Naive thymus-derived CD4-positive, alpha-beta T cell (primary cell): ENCODE results near the gene LYST. TPM values are rescaled to one million over a fixed set of nuclear protein-coding genes. Genes with fewer than 3 reads are reported as not detected.

Experiments used
- ATAC-seq: fragments of 150-1000 bp; cut with Tn5 transposase; 2 replicates; pipeline ENCODE4 v1.10.0; 2021; ENCODE audit warnings: mild to moderate bottlenecking, moderate library complexity
- CTCF ChIA-PET: fragments of 350-600 bp; sonication (Branson Sonifier 250); formaldehyde crosslinking; loops from one replicate; lab custom pipeline; 2021; ENCODE audit warnings: antibody characterized with exemption; lab: Charles Lee
- POLR2A ChIA-PET: fragments of 350-600 bp; sonication (Branson Sonifier 250); formaldehyde crosslinking; loops from one replicate; lab custom pipeline; 2021; ENCODE audit warnings: antibody characterized with exemption, inconsistent platforms; lab: Charles Lee
- DNase-seq, 9 donors: peaks; one replicate each; pipeline versions ENCODE4 v3.0.0 to v3.0.0-alpha.2; 2020 to 2022; ENCODE audit warnings: mixed read lengths in 1 of 9
- H3K27ac ChIP-seq: one replicate; pipeline ENCODE4 v1.7.0; 2013; ENCODE audit warnings: mild to moderate bottlenecking, low read depth, low read length, moderate library complexity
- H3K27me3 ChIP-seq, 2 donors: one replicate each; pipeline ENCODE4 v1.7.0; 2013; ENCODE audit warnings: low read length in 2 of 2, mild to moderate bottlenecking in 2 of 2, moderate library complexity in 2 of 2; ENCODE audit not compliant: control insufficient read depth in 2 of 2, insufficient read depth in 2 of 2
- H3K36me3 ChIP-seq, 3 experiments: 1 replicate in 2 of 3; 2 replicates in 1 of 3; pipeline ENCODE4 v1.7.0; 2013; ENCODE audit warnings: low read length in 3 of 3, mild to moderate bottlenecking in 3 of 3, moderate library complexity in 1 of 3; ENCODE audit not compliant: insufficient read depth in 3 of 3, control insufficient read depth in 2 of 3
- H3K4me1 ChIP-seq, 2 donors: one replicate each; pipeline ENCODE4 v1.7.0; 2013; ENCODE audit warnings: low read length in 2 of 2, mild to moderate bottlenecking in 2 of 2, moderate library complexity in 1 of 2; ENCODE audit not compliant: control insufficient read depth in 2 of 2, insufficient read depth in 2 of 2
- H3K4me3 ChIP-seq: 2 replicates; pipeline ENCODE4 v1.7.0; 2013; ENCODE audit warnings: mild to moderate bottlenecking, low read length
- H3K9me3 ChIP-seq, 3 experiments: 1 replicate in 2 of 3; 2 replicates in 1 of 3; pipeline ENCODE4 v1.7.0; 2013; ENCODE audit warnings: low read length in 3 of 3; ENCODE audit not compliant: control insufficient read depth in 2 of 3
- H3K27ac Mint-ChIP-seq, 9 donors: one replicate each; pipeline ENCODE4 v1.8.0; 2020 to 2022; ENCODE audit warnings: mixed read lengths in 9 of 9, mild to moderate bottlenecking in 8 of 9, moderate library complexity in 5 of 9, inconsistent platforms in 2 of 9
- H3K27me3 Mint-ChIP-seq, 5 donors: one replicate each; pipeline ENCODE4 v1.8.0; 2021 to 2022; ENCODE audit warnings: mixed read lengths in 5 of 5, mild to moderate bottlenecking in 1 of 5
- H3K36me3 Mint-ChIP-seq, 5 donors: one replicate each; pipeline ENCODE4 v1.8.0; 2020 to 2022; ENCODE audit warnings: mixed read lengths in 5 of 5, mild to moderate bottlenecking in 3 of 5, inconsistent platforms in 1 of 5
- H3K4me1 Mint-ChIP-seq, 7 donors: one replicate each; pipeline ENCODE4 v1.8.0; 2020 to 2022; ENCODE audit warnings: mixed read lengths in 7 of 7, mild to moderate bottlenecking in 3 of 7, inconsistent platforms in 1 of 7
- H3K4me3 Mint-ChIP-seq, 10 donors: one replicate each; pipeline ENCODE4 v1.8.0; 2020 to 2022; ENCODE audit warnings: mild to moderate bottlenecking in 10 of 10, mixed read lengths in 10 of 10, moderate library complexity in 6 of 10, inconsistent platforms in 2 of 10
- H3K9me3 Mint-ChIP-seq, 11 donors: one replicate each; pipeline ENCODE4 v1.8.0; 2020 to 2022; ENCODE audit warnings: mixed read lengths in 11 of 11, mild to moderate bottlenecking in 4 of 11, inconsistent platforms in 1 of 11, moderate library complexity in 1 of 11
- intact Hi-C, 2 donors: fragments of 100-400 bp; cut with micrococcal nuclease; formaldehyde crosslinking; loops; one replicate each; pipeline ENCODE4 v1.15.1; 2023
- polyA plus RNA-seq, 2 donors: library from polyadenylated mRNA; unstranded; fragments of 300-500 nt; fragmentation: Illumina TruSeq; gene quantifications; one replicate each; pipeline ENCODE4 v1.2.3, GENCODE V29; 2021
- total RNA-seq, 6 experiments: library from RNA in 5 of 6; stranded (reverse) in 5 of 6; gene quantifications; 1 replicate in 5 of 6; 2 replicates in 1 of 6; pipeline ENCODE4 v1.2.3 and lab custom pipeline; 2021 to 2026

Gene LYST
- total and polyA plus RNA-seq, 7 experiments from 2014 or later, result 5.7 to 98.1 (median 27.8) TPM

DNA sequence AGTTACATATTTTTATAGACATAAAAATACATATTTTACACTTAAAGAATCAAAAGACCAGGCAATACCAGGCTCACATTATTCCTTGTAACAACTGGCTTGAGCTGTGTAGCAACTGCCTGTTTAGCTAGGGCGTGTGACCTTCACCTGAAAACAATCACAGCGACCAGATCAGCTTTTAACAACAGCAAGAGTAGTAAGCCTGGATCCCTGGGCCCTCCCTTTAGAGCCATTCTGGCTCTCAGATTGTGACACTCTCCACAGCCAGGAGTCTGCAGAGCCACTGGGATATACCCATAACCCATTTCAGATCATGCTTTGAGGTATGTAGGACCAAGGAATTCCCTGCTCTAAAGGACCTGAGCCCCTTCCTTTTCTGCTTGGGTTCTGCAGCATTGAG, 187.7 kb downstream of the LYST start:
- peaks cover 32 to 81% (median 80%) of the 10 kb centered on the region in 5 donors for H3K36me3 Mint-ChIP-seq
- CTCF ChIA-PET, result no interaction called here

DNA sequence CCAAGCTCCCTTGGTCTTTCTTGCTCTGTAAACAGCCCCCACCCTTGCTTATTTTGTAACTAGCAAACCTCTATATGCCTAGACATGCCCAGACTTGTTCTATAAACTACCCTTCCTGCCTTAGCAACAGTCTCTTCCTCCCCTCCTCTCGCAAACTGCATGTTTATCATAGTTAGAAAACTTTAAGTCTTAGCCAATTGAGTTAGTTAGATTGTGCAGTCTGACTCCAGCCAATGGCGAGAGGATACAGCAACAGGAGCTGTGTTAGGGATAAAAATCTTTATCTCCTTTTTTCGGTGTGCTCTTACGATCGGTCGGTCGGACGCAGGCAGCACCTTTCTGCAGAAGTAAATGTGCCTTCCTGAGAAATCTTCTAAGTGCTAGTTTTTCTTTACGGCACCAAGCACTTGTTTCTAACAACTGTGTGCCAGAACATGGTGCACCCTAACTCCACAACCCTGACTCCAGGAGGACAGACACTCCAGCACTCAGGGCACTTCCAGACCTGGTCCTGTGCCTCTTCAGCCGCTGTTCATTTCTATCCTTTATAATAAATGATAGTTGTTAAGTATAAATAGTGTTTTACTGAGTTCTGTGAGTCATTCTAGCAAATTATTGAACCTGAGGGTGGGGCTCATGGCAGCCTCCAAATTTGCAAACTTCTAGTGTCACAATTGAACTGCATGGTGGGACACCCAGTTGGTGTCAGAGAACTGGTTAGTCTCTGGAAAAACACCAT, 191.4 kb downstream of the LYST start:
- intact Hi-C loops, result no loop called here
- Histone ChIP-seq H3K9me3 (peaks cover 0 to 43% (median 8%) of the 10 kb centered on the region in 3 experiments), H3K27me3 (no peaks in the 10 kb centered on the region), H3K4me3 (no peak overlapping the region), H3K4me1 (no peaks in the 10 kb centered on the region), H3K36me3 (peaks cover 0 to 60% (median 12%) of the 10 kb centered on the region in 3 experiments), H3K27ac (no peak overlapping the region)
- CTCF ChIA-PET, result interaction anchor here (0.5 kb wide), 1 partner anchor 19 kb away, joined by 3 read pairs; no protein-coding TSS in a partner anchor
- DNase-seq (no peak), ATAC-seq (no peak)
- H3K36me3 Mint-ChIP-seq, result peaks cover 47 to 88% (median 82%) of the 10 kb centered on the region in 5 donors
- H3K27me3 Mint-ChIP-seq, result no peaks in the 10 kb centered on the region
- H3K27ac Mint-ChIP-seq, result peak overlapping the region in 1 of 9 donors; percentile 80
- POLR2A ChIA-PET, result no interaction called here
- peaks cover 25 to 70% (median 44%) of the 10 kb centered on the region in 11 donors for H3K9me3 Mint-ChIP-seq
- H3K4me1 Mint-ChIP-seq, result peaks cover 0 to 5% (median 0%) of the 10 kb centered on the region in 7 donors
- H3K4me3 Mint-ChIP-seq, result no peak overlapping the region

More for the DNA sequence above, 187.7 kb downstream of the LYST start:
- no peak overlapping the region for H3K4me3 Mint-ChIP-seq
- POLR2A ChIA-PET, result no interaction called here
- peaks cover 0 to 5% (median 0%) of the 10 kb centered on the region in 7 donors for H3K4me1 Mint-ChIP-seq
- no peak overlapping the region for H3K4me3 ChIP-seq
- H3K9me3 ChIP-seq, result peaks cover 0 to 23% (median 0%) of the 10 kb centered on the region in 3 experiments
- intact Hi-C loops, result no loop called here
- peaks cover 6 to 34% (median 19%) of the 10 kb centered on the region in 11 donors for H3K9me3 Mint-ChIP-seq
- no peaks in the 10 kb centered on the region for H3K27me3 ChIP-seq
- no peak for ATAC-seq
- no peak overlapping the region for H3K27ac Mint-ChIP-seq
- H3K36me3 ChIP-seq, result peaks cover 0 to 43% (median 12%) of the 10 kb centered on the region in 3 experiments
- H3K4me1 ChIP-seq, result no peaks in the 10 kb centered on the region
- H3K27ac ChIP-seq, result no peak overlapping the region
- no peak for DNase-seq
- H3K27me3 Mint-ChIP-seq, result no peaks in the 10 kb centered on the region

DNA sequence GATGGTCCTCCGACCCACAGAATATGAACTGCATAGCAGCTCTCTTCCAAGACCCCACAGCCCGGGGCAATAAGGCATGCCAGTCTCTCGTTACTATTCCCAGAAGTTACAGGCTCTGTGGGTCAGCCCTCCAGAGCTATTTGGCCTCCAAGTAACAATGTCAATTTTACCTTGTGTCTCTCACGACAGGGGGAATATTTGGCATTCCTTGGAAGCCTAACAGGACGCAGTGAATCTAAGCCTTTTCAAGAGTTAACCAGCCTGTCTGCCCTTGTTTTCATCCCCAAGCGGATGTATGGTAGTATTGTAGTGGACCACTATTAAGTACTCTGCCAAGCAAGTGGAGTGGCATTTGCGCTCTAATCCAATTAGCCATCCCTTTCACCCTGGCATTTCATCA, 192.7 kb downstream of the LYST start:
- peaks cover 54 to 89% (median 85%) of the 10 kb centered on the region in 5 donors for H3K36me3 Mint-ChIP-seq
- Histone ChIP-seq H3K36me3 (peaks cover 0 to 74% (median 12%) of the 10 kb centered on the region in 3 experiments), H3K4me1 (no peaks in the 10 kb centered on the region), H3K9me3 (peaks cover 0 to 54% (median 14%) of the 10 kb centered on the region in 3 experiments), H3K27me3 (no peaks in the 10 kb centered on the region), H3K4me3 (no peak overlapping the region), H3K27ac (no peak overlapping the region)
- peaks cover 0 to 5% (median 0%) of the 10 kb centered on the region in 7 donors for H3K4me1 Mint-ChIP-seq
- H3K9me3 Mint-ChIP-seq, result peaks cover 25 to 82% (median 53%) of the 10 kb centered on the region in 11 donors
- no peak overlapping the region for H3K27ac Mint-ChIP-seq
- intact Hi-C loops, result no loop called here
- ATAC-seq (no peak), DNase-seq (no peak)
- CTCF ChIA-PET, result no interaction called here
- POLR2A ChIA-PET, result interaction anchor here (0.6 kb wide), 1 partner anchor 82 kb away, joined by 3 read pairs; no protein-coding TSS in a partner anchor
- no peak overlapping the region for H3K4me3 Mint-ChIP-seq
- no peaks in the 10 kb centered on the region for H3K27me3 Mint-ChIP-seq

DNA sequence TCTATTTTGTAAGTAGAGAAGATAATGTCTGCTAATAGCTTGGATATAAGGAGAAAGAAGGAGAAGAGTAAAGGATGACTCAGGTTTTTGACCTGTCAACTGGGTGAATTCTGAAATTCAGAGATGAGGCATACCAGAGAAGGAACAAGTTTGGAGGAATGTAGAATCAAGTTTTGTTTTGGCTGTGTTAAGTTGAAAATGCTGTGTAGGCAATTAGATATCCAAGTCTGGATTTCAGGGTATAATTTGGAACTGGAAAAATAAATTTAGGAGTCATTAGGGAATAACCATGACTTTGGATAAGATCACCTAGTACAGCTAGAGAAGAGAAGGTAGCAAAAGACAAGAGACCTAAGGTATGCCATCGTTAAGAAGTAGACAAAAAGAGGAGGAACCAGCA, 194.7 kb downstream of the LYST start:
- Mint-ChIP-seq H3K9me3 (peaks cover 25 to 79% (median 57%) of the 10 kb centered on the region in 11 donors), H3K4me3 (no peak overlapping the region), H3K27ac (peak overlapping the region in 1 of 9 donors; percentile 39), H3K36me3 (peaks cover 54 to 94% (median 89%) of the 10 kb centered on the region in 5 donors), H3K4me1 (peaks cover 0 to 5% (median 0%) of the 10 kb centered on the region in 7 donors), H3K27me3 (no peaks in the 10 kb centered on the region)
- intact Hi-C loops, result no loop called here
- ChIA-PET CTCF (no interaction called here), POLR2A (interaction anchor here (0.6 kb wide), 1 partner anchor 27 kb away, joined by 3 read pairs; no protein-coding TSS in a partner anchor)
- ATAC-seq (no peak), DNase-seq (no peak)
- Histone ChIP-seq H3K27ac (no peak overlapping the region), H3K9me3 (peaks cover 0 to 54% (median 14%) of the 10 kb centered on the region in 3 experiments), H3K4me3 (no peak overlapping the region), H3K4me1 (no peaks in the 10 kb centered on the region), H3K36me3 (peaks cover 0 to 67% (median 12%) of the 10 kb centered on the region in 3 experiments), H3K27me3 (no peaks in the 10 kb centered on the region)

DNA sequence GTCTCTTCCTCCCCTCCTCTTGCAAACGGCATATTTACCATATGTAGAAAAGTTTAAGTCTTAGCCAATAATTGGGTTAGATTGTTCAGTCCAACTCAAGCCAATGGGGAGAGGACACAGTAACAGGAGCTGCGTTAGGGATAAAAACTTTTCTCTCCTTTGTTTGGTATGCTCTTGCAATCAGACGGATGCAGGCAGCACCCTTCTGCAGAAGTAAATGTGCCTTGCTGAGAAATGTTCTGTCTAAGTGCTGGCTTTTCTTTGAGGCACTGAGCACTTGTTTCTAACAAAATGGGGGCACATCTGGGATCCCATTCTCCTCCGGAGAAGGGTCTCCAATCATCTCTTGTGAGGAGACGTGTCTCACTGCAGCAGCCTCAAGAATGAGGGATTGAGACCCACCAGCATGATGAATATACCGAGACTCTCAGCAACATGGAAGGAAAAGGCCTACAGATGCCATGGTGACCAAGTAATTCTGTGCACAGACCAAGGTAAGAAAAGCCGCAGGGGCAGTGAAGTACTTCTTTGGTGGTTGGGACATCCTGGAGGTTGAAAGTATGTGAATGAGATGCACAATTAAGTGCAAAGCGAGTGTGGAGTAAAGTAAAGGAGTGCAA, 196.4 kb downstream of the LYST start:
- no peak overlapping the region for H3K27ac Mint-ChIP-seq
- Histone ChIP-seq H3K27me3 (no peaks in the 10 kb centered on the region), H3K4me3 (no peak overlapping the region), H3K9me3 (peaks cover 0 to 39% (median 14%) of the 10 kb centered on the region in 3 experiments), H3K27ac (no peak overlapping the region), H3K4me1 (no peaks in the 10 kb centered on the region), H3K36me3 (peaks cover 0 to 50% (median 6%) of the 10 kb centered on the region in 3 experiments)
- DNase-seq, result no peak
- H3K9me3 Mint-ChIP-seq, result peaks cover 17 to 62% (median 49%) of the 10 kb centered on the region in 11 donors
- no peaks in the 10 kb centered on the region for H3K27me3 Mint-ChIP-seq
- CTCF ChIA-PET, result no interaction called here
- intact Hi-C loops, result no loop called here
- POLR2A ChIA-PET, result no interaction called here
- H3K36me3 Mint-ChIP-seq, result peaks cover 42 to 85% (median 73%) of the 10 kb centered on the region in 5 donors
- peaks cover 0 to 5% (median 0%) of the 10 kb centered on the region in 7 donors for H3K4me1 Mint-ChIP-seq
- no peak overlapping the region for H3K4me3 Mint-ChIP-seq
- no peak for ATAC-seq

DNA sequence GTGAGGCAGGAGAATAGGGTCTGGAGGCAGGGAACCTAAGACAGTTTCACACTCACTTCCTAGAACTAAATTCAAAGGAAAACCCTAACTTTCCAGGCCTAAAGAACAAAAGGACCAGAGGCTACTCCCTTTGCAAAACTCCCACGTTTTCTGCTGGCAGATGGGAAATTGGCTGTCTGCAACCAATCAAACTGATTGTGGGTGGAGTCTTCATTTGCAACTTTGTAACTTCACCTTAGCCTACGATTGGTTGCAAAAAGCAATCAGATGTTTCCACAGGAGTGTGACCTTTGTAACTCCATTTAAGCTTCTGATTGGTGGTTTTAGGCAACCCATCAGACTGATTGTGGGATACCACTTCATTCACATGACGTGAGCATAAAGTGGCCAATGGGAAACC, 197.4 kb downstream of the LYST start:
- H3K36me3 Mint-ChIP-seq, result peaks cover 35 to 79% (median 66%) of the 10 kb centered on the region in 5 donors
- peaks cover 0 to 34% (median 14%) of the 10 kb centered on the region in 3 experiments for H3K9me3 ChIP-seq
- no peak overlapping the region for H3K4me3 ChIP-seq
- no peak for DNase-seq
- no peaks in the 10 kb centered on the region for H3K4me1 Mint-ChIP-seq
- ChIA-PET POLR2A (no interaction called here), CTCF (no interaction called here)
- H3K27me3 ChIP-seq, result no peaks in the 10 kb centered on the region
- H3K9me3 Mint-ChIP-seq, result peaks cover 15 to 52% (median 43%) of the 10 kb centered on the region in 11 donors
- no peak overlapping the region for H3K4me3 Mint-ChIP-seq
- no peaks in the 10 kb centered on the region for H3K27me3 Mint-ChIP-seq
- ATAC-seq, result no peak
- H3K27ac Mint-ChIP-seq, result no peak overlapping the region
- intact Hi-C loops, result no loop called here
- peaks cover 0 to 46% (median 4%) of the 10 kb centered on the region in 3 experiments for H3K36me3 ChIP-seq
- H3K4me1 ChIP-seq, result no peaks in the 10 kb centered on the region
- no peak overlapping the region for H3K27ac ChIP-seq
